IMR-90 (cell line): ENCODE data around the gene SLC25A22. TPM values are rescaled to one million over a fixed set of nuclear protein-coding genes. Genes with fewer than 3 reads are reported as not detected.

ENCODE experiments used
- ATAC-seq: fragments of 200-7000 bp; cut with Tn5 transposase; 2 replicates; pipeline ENCODE4 v1.9.1; 2020; ENCODE audit warnings: low read depth, mild to moderate bottlenecking, moderate library complexity
- BruUV-seq: library from RNA; stranded (reverse); fragments of 400-500 nt; replicated peaks from 2 replicates; lab custom pipeline; 2021; lab: Mats Ljungman, UMichigan
- CTCF ChIA-PET: fragments of 300-600 bp; formaldehyde crosslinking; extraction: SDS; loops from one replicate; lab custom pipeline; 2021; ENCODE audit warnings: antibody characterized with exemption; lab: Yijun Ruan, JAX
- POLR2A ChIA-PET: fragments of 300-600 bp; sonication (Branson Sonifier 250); formaldehyde crosslinking; loops from one replicate; lab custom pipeline; 2022; ENCODE audit warnings: antibody characterized with exemption; ENCODE audit not compliant: unreplicated experiment; lab: Charles Lee
- DNase-seq: peaks from one replicate; pipeline ENCODE4 v3.0.0; 2013
- H2AFZ ChIP-seq: replicated peaks from 2 replicates; pipeline ENCODE3; 2013; ENCODE audit warnings: low read length, mild to moderate bottlenecking; ENCODE audit not compliant: poor library complexity
- H2AK5ac ChIP-seq: 2 replicates; pipeline ENCODE4 v1.6.1; 2013; ENCODE audit warnings: low read depth, low read length, inconsistent platforms
- H2AK9ac ChIP-seq: replicated peaks from 2 replicates; pipeline ENCODE3; 2013; ENCODE audit warnings: mild to moderate bottlenecking, low read depth, low read length, moderate library complexity; ENCODE audit not compliant: poor library complexity
- H2BK120ac ChIP-seq: 2 replicates; pipeline ENCODE4 v1.6.1; 2013; ENCODE audit warnings: low read depth, low read length, inconsistent platforms
- H2BK15ac ChIP-seq: 3 replicates; pipeline ENCODE4 v1.6.1; 2013; ENCODE audit warnings: low read depth, low read length, inconsistent platforms
- H2BK20ac ChIP-seq: 2 replicates; pipeline ENCODE4 v1.6.1; 2013; ENCODE audit warnings: low read depth, mild to moderate bottlenecking, inconsistent platforms, low read length, moderate library complexity
- H2BK5ac ChIP-seq: 2 replicates; pipeline ENCODE4 v1.6.1; 2013; ENCODE audit warnings: mild to moderate bottlenecking, low read depth, low read length, inconsistent platforms; ENCODE audit not compliant: poor library complexity, severe bottlenecking
- H3K14ac ChIP-seq: replicated peaks from 2 replicates; pipeline ENCODE4 v1.6.1; 2013; ENCODE audit warnings: low read depth, low read length, inconsistent platforms
- H3K18ac ChIP-seq: 2 replicates; pipeline ENCODE4 v1.6.1; 2013; ENCODE audit warnings: low read depth, low read length, control low read depth
- H3K23ac ChIP-seq: 2 replicates; pipeline ENCODE4 v1.6.1; 2013; ENCODE audit warnings: low read depth, low read length, inconsistent platforms
- H3K27ac ChIP-seq: 2 replicates; pipeline ENCODE4 v1.5.1; 2013; ENCODE audit warnings: mild to moderate bottlenecking, control low read depth, low read length; ENCODE audit not compliant: insufficient read depth
- H3K27me3 ChIP-seq: 2 replicates; pipeline ENCODE4 v1.6.1; 2013; ENCODE audit warnings: low read length; ENCODE audit not compliant: control insufficient read depth, insufficient read depth
- H3K36me3 ChIP-seq: 2 replicates; pipeline ENCODE4 v1.6.1; 2013; ENCODE audit warnings: low read length, mixed read lengths; ENCODE audit not compliant: control insufficient read depth, insufficient read depth
- H3K4ac ChIP-seq: 2 replicates; pipeline ENCODE4 v1.6.1; 2013; ENCODE audit warnings: low read depth, low read length, inconsistent platforms
- H3K4me1 ChIP-seq: 2 replicates; pipeline ENCODE4 v1.6.1; 2013; ENCODE audit warnings: low read length, mixed read lengths; ENCODE audit not compliant: control insufficient read depth, insufficient read depth
- H3K4me2 ChIP-seq: 2 replicates; pipeline ENCODE4 v1.6.1; 2013; ENCODE audit warnings: low read depth, mild to moderate bottlenecking, control low read depth, low read length, moderate library complexity
- H3K4me3 ChIP-seq: 2 replicates; pipeline ENCODE4 v1.5.1; 2013; ENCODE audit warnings: low read depth, mild to moderate bottlenecking, control low read depth, low read length, moderate library complexity; ENCODE audit not compliant: insufficient read depth
- H3K56ac ChIP-seq: 2 replicates; pipeline ENCODE4 v1.6.1; 2013; ENCODE audit warnings: low read length, inconsistent platforms; ENCODE audit not compliant: insufficient read depth; ENCODE audit errors: extremely low read depth
- H3K79me1 ChIP-seq, 2 experiments: 2 replicates each; pipeline ENCODE4 v1.6.1; 2013; ENCODE audit warnings: low read length in 2 of 2, inconsistent platforms in 1 of 2, low read depth in 1 of 2
- H3K9ac ChIP-seq: 2 replicates; pipeline ENCODE4 v1.6.1; 2013; ENCODE audit warnings: low read depth, low read length, control low read depth
- H3K9me1 ChIP-seq: 2 replicates; pipeline ENCODE4 v1.6.1; 2013; ENCODE audit warnings: low read length, inconsistent platforms; ENCODE audit not compliant: insufficient read depth
- H3K9me3 ChIP-seq: 2 replicates; pipeline ENCODE4 v1.6.1; 2013; ENCODE audit warnings: low read length; ENCODE audit not compliant: control insufficient read depth, insufficient read depth
- H4K20me1 ChIP-seq: 2 replicates; pipeline ENCODE4 v1.6.1; 2013; ENCODE audit warnings: low read length, inconsistent platforms; ENCODE audit not compliant: insufficient read depth
- H4K5ac ChIP-seq: 2 replicates; pipeline ENCODE4 v1.6.1; 2013; ENCODE audit warnings: mild to moderate bottlenecking, low read depth, low read length, control low read depth
- H4K8ac ChIP-seq, 2 experiments: 2 replicates each; pipeline ENCODE4 v1.6.1; 2013; ENCODE audit warnings: low read depth in 2 of 2, low read length in 2 of 2, control low read depth in 1 of 2, inconsistent platforms in 1 of 2
- H4K91ac ChIP-seq: 2 replicates; pipeline ENCODE4 v1.6.1; 2013; ENCODE audit warnings: low read depth, low read length, inconsistent platforms; ENCODE audit not compliant: insufficient read depth
- BHLHE40 ChIP-seq: fragments of 150-350 bp; IDR thresholded peaks from 2 replicates; pipeline ENCODE4 v1.6.1; 2016; ENCODE audit warnings: mild to moderate bottlenecking, low read depth, low read length
- CEBPB ChIP-seq: IDR thresholded peaks from 2 replicates; pipeline ENCODE4 v1.6.1; 2012; ENCODE audit warnings: low read depth, low read length, improper control_type of control experiment
- CTCF ChIP-seq: conservative IDR thresholded peaks from 2 replicates; pipeline ENCODE4 v1.5.1; 2012; ENCODE audit warnings: mild to moderate bottlenecking, low read depth, low read length, improper control_type of control experiment
- ELK1 ChIP-seq: fragments of 150-350 bp; IDR thresholded peaks from 2 replicates; pipeline ENCODE4 v1.6.1; 2016; ENCODE audit warnings: low read depth, mild to moderate bottlenecking, low read length, moderate library complexity, borderline replicate concordance
- FOS ChIP-seq: fragments of 150-350 bp; IDR thresholded peaks from 2 replicates; pipeline ENCODE4 v1.6.1; 2016; ENCODE audit warnings: low read depth, low read length
- MAFK ChIP-seq: IDR thresholded peaks from 2 replicates; pipeline ENCODE4 v1.6.1; 2012; ENCODE audit warnings: low read depth, low read length, improper control_type of control experiment
- MXI1 ChIP-seq: IDR thresholded peaks from 2 replicates; pipeline ENCODE4 v1.6.1; 2012; ENCODE audit warnings: low read depth, mild to moderate bottlenecking, low read length, moderate library complexity, borderline replicate concordance
- NFE2L2 ChIP-seq: fragments of 150-350 bp; IDR thresholded peaks from 2 replicates; pipeline ENCODE4 v1.6.1; 2016; ENCODE audit warnings: low read depth, mild to moderate bottlenecking, low read length
- POLR2A ChIP-seq: IDR thresholded peaks from 2 replicates; pipeline ENCODE4 v1.6.1; 2012; ENCODE audit warnings: mild to moderate bottlenecking, low read depth, low read length
- RAD21 ChIP-seq: IDR thresholded peaks from 2 replicates; pipeline ENCODE4 v1.6.1; 2012; ENCODE audit warnings: low read length, improper control_type of control experiment
- RCOR1 ChIP-seq: IDR thresholded peaks from 2 replicates; pipeline ENCODE4 v1.6.1; 2012; ENCODE audit warnings: mild to moderate bottlenecking, low read length, improper control_type of control experiment; ENCODE audit not compliant: insufficient replicate concordance
- RFX5 ChIP-seq: IDR thresholded peaks from 2 replicates; pipeline ENCODE4 v1.8.0; 2012; ENCODE audit warnings: low read depth, mild to moderate bottlenecking, low read length, moderate library complexity
- SMC3 ChIP-seq: fragments of 150-350 bp; IDR thresholded peaks from 2 replicates; pipeline ENCODE4 v1.6.1; 2016; ENCODE audit warnings: low read depth, mild to moderate bottlenecking, antibody characterized with exemption, low read length, moderate library complexity
- USF2 ChIP-seq: fragments of 150-350 bp; IDR thresholded peaks from 2 replicates; pipeline ENCODE4 v1.6.1; 2017; ENCODE audit warnings: mild to moderate bottlenecking, antibody characterized with exemption, low read length, low read depth
- WGBS, 2 experiments: methylation state at CpG; one replicate each; pipeline versions ENCODE4 v1.1.5 to v1.1.7; 2013; ENCODE audit warnings: missing lambda C conversion rate in 2 of 2; ENCODE audit not compliant: insufficient read length in 1 of 2; ENCODE audit errors: extremely low coverage in 2 of 2; 5-methylcytosine and 5-hydroxymethylcytosine counted together
- dilution Hi-C: fragments of 300-500 bp; cut with HindIII; formaldehyde crosslinking; loops from one replicate; pipeline ENCODE4 v1.14.3; 2018; ENCODE audit warnings: low sequenced_read_pairs; ENCODE audit not compliant: unreplicated experiment
- in situ Hi-C: fragments of 300-500 bp; cut with MboI; formaldehyde crosslinking; loops from 3 replicates; pipeline ENCODE4 v1.14.3; 2019; ENCODE audit warnings: low sequenced_read_pairs, inconsistent platforms, mixed read lengths
- intact Hi-C: fragments of 100-400 bp; cut with micrococcal nuclease; formaldehyde crosslinking; loops from 2 replicates; pipeline ENCODE4 v1.10.0; 2022
- polyA plus RNA-seq, 3 experiments: library from polyadenylated mRNA; depleted of rRNA; stranded (reverse); fragments of >200 nt; gene quantifications; 2 replicates each; pipeline ENCODE4 v1.2.3, GENCODE V29; 2012; ENCODE audit warnings: low replicate concordance in 1 of 3
- total RNA-seq: library from RNA; depleted of rRNA; stranded (reverse); fragments of >200 nt; gene quantifications from 2 replicates; pipeline ENCODE4 v1.2.3, GENCODE V29; 2012

Gene SLC25A22
- total and polyA plus RNA-seq, 2 of the 4 experiments (the other 2 are of a cell fraction) = 8.2 to 41.3 TPM

GRCh38 chr11:782264-783174 lies 15.6 kb downstream of the SLC25A22 start:
- Histone ChIP-seq H2BK20ac (no peak overlapping the region), H2BK5ac (no peak overlapping the region), H3K4me2 (no peak overlapping the region), H3K36me3 (peaks cover 14% of the 10 kb centered on the region), H3K79me1 (peaks cover 12 to 42% of the 10 kb centered on the region in 2 experiments), H3K23ac (no peak overlapping the region), H3K56ac (no peak overlapping the region), H2BK120ac (no peak overlapping the region), H4K8ac (no peak overlapping the region), H2AFZ (peak overlapping the region; percentile 21), H4K20me1 (peaks cover 16% of the 10 kb centered on the region), H4K91ac (no peak overlapping the region), H3K27me3 (no peaks in the 10 kb centered on the region), H3K9ac (no peak overlapping the region), H4K5ac (no peak overlapping the region), H3K18ac (no peak overlapping the region), H3K4me1 (peaks cover 10% of the 10 kb centered on the region), H2AK5ac (no peak overlapping the region; the same call in 1 of the 2 replicates), H3K9me1 (peaks cover 3% of the 10 kb centered on the region; the same call in 1 of the 2 replicates), H3K27ac (no peak overlapping the region), H3K4ac (no peak overlapping the region), H3K9me3 (no peaks in the 10 kb centered on the region), H3K14ac (no peak overlapping the region), H3K4me3 (no peak overlapping the region), H2AK9ac (peak overlapping the region; percentile 50), H2BK15ac (no peak overlapping the region)
- intact Hi-C loops (loop anchor here (1.0 kb wide), 1 partner anchor 120 kb away; no protein-coding TSS in a partner anchor), dilution Hi-C loops (no loop called here), in situ Hi-C loops (no loop called here)
- no TSS peak for BruUV-seq
- 71% methylated on average over 9 of the region's 36 CpGs; no CpG with 5 or more reads in 1 of the 2 experiments for WGBS, 2 experiments
- ChIA-PET POLR2A (no interaction called here), CTCF (interaction anchor here (2.2 kb wide), 1 partner anchor 14 kb away, joined by 10 read pairs; no protein-coding TSS in a partner anchor)
- DNase-seq = no peak
- ATAC-seq = no peak
- no peak for TF ChIP-seq CEBPB
- TF ChIP-seq POLR2A = no peak
- TF ChIP-seq ELK1 = no peak
- no peak for TF ChIP-seq BHLHE40
- TF ChIP-seq CTCF = no peak
- no peak for TF ChIP-seq NFE2L2
- no peak for TF ChIP-seq RAD21
- TF ChIP-seq RFX5 = no peak
- no peak for TF ChIP-seq SMC3
- TF ChIP-seq USF2 = no peak
- no peak for TF ChIP-seq MAFK
- TF ChIP-seq RCOR1 = no peak
- TF ChIP-seq MXI1 = no peak
- no peak for TF ChIP-seq FOS
